A673 (cell line): ENCODE measurements around the gene PLTP.

Experiments
- EZH2 ChIP-seq: fragments of 200-600 bp; sonication (generic); IDR thresholded peaks from 2 replicates; pipeline ENCODE4 v1.6.1; 2017; ENCODE audit warnings: borderline replicate concordance, low read depth, mild to moderate bottlenecking, mixed read lengths, antibody characterized with exemption, low read length; ENCODE audit not compliant: poor library complexity, severe bottlenecking
- TF ChIP-seq, protein P1 (sequence below): fragments of 300-800, 200-600 bp; sonication (generic); conservative IDR thresholded peaks from 2 replicates; pipeline ENCODE4 v1.5.1; 2017; ENCODE audit warnings: low read depth, mild to moderate bottlenecking, antibody characterized with exemption, low read length, moderate library complexity, mixed read lengths

- TF ChIP-seq, protein P1, sequence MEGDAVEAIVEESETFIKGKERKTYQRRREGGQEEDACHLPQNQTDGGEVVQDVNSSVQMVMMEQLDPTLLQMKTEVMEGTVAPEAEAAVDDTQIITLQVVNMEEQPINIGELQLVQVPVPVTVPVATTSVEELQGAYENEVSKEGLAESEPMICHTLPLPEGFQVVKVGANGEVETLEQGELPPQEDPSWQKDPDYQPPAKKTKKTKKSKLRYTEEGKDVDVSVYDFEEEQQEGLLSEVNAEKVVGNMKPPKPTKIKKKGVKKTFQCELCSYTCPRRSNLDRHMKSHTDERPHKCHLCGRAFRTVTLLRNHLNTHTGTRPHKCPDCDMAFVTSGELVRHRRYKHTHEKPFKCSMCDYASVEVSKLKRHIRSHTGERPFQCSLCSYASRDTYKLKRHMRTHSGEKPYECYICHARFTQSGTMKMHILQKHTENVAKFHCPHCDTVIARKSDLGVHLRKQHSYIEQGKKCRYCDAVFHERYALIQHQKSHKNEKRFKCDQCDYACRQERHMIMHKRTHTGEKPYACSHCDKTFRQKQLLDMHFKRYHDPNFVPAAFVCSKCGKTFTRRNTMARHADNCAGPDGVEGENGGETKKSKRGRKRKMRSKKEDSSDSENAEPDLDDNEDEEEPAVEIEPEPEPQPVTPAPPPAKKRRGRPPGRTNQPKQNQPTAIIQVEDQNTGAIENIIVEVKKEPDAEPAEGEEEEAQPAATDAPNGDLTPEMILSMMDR: no peak
- no peak for TF ChIP-seq EZH2
Measured at GRCh38 chr20:45927071-45927878, 15.3 kb upstream of the PLTP start.
